ENCODE measurements around the gene LMBRD1.

DNA sequence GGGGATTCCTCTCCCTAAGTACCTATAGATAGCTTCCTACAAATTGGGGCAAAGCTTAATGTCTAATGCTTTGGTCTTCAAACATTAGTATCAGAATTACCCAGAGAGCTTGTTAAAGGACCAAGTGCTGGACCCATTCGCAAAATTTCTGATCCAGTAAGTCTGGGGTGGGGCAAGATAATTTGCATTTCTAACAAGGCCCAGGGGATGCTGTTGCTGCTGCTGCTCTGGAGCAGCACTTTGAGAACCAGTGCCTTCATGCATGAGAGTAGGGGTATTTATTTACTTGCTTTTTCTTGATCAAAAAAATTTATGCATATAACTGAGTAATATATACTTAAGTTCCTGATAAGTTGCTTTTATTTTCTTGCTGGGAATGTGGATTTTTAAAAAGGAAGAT is 45.1 kb upstream of the LMBRD1 start:
- TF ChIP-seq, protein P1, sequence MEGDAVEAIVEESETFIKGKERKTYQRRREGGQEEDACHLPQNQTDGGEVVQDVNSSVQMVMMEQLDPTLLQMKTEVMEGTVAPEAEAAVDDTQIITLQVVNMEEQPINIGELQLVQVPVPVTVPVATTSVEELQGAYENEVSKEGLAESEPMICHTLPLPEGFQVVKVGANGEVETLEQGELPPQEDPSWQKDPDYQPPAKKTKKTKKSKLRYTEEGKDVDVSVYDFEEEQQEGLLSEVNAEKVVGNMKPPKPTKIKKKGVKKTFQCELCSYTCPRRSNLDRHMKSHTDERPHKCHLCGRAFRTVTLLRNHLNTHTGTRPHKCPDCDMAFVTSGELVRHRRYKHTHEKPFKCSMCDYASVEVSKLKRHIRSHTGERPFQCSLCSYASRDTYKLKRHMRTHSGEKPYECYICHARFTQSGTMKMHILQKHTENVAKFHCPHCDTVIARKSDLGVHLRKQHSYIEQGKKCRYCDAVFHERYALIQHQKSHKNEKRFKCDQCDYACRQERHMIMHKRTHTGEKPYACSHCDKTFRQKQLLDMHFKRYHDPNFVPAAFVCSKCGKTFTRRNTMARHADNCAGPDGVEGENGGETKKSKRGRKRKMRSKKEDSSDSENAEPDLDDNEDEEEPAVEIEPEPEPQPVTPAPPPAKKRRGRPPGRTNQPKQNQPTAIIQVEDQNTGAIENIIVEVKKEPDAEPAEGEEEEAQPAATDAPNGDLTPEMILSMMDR (conservative IDR thresholded peaks at IDR 0.05; ENCODE audit: low read length): no peak
- no peak for TF ChIP-seq EZH2phosphoT487 (IDR thresholded peaks at IDR 0.05; ENCODE audit: borderline replicate concordance, low read depth, low read length)

All from OCI-LY7 (cell line).